GM12878 (cell line): ENCODE results near the gene CHMP1B. TPM values are rescaled to one million over a fixed set of nuclear protein-coding genes. Genes with fewer than 3 reads are reported as not detected.

Experiments used
- BHLHE40 ChIP-seq, 2 experiments: fragments of 450-650 bp in 1 of 2; IDR thresholded peaks; 2 replicates each; pipeline ENCODE4 v1.6.1; 2011 to 2017; ENCODE audit warnings: low read depth in 2 of 2, borderline replicate concordance in 1 of 2, improper control_type of control experiment in 1 of 2, low read length in 1 of 2, mild to moderate bottlenecking in 1 of 2
- CHD1 ChIP-seq: IDR thresholded peaks from 2 replicates; pipeline ENCODE4 v1.6.1; 2012; ENCODE audit warnings: low read depth, low read length, improper control_type of control experiment
- EED ChIP-seq: sonication (generic); IDR thresholded peaks from 2 replicates; pipeline ENCODE4 v1.6.1; 2016; ENCODE audit warnings: antibody characterized with exemption, low read depth
- EZH2 ChIP-seq: IDR thresholded peaks from 2 replicates; pipeline ENCODE4 v1.6.1; 2012; ENCODE audit warnings: low read depth, mild to moderate bottlenecking, control low read depth, inconsistent platforms, low read length, borderline replicate concordance; ENCODE audit not compliant: control insufficient read depth
- HCFC1 ChIP-seq: fragments of 150-350 bp; IDR thresholded peaks from 2 replicates; pipeline ENCODE4 v1.6.1; 2014; ENCODE audit warnings: low read length
- HDAC2 ChIP-seq: fragments of 200-600 bp; sonication (generic); IDR thresholded peaks from 2 replicates; pipeline ENCODE4 v1.6.1; 2017
- MTA2 ChIP-seq: fragments of 450-650 bp; IDR thresholded peaks from 2 replicates; pipeline ENCODE4 v1.6.1; 2016; ENCODE audit warnings: low read depth, mild to moderate bottlenecking, moderate library complexity
- NR2C1 ChIP-seq: fragments of 450-650 bp; IDR thresholded peaks from 2 replicates; pipeline ENCODE4 v1.6.1; 2017; ENCODE audit warnings: antibody characterized with exemption, mild to moderate bottlenecking, moderate library complexity
- RAD51 ChIP-seq: fragments of 450-650 bp; IDR thresholded peaks from 2 replicates; pipeline ENCODE4 v1.6.1; 2016; ENCODE audit warnings: moderate library complexity, mild to moderate bottlenecking, inconsistent platforms
- RCOR1 ChIP-seq: conservative IDR thresholded peaks from 2 replicates; pipeline ENCODE4 v1.6.1; 2012; ENCODE audit warnings: low read depth, low read length, improper control_type of control experiment
- RELA ChIP-seq: fragments of 450-650 bp; IDR thresholded peaks from 2 replicates; pipeline ENCODE4 v1.8.0; 2014; ENCODE audit warnings: borderline replicate concordance; ENCODE audit not compliant: partially characterized antibody
- SUPT20H ChIP-seq: IDR thresholded peaks from 2 replicates; pipeline ENCODE4 v1.6.1; 2011; ENCODE audit warnings: low read depth, mild to moderate bottlenecking, low read length, moderate library complexity, borderline replicate concordance; ENCODE audit not compliant: control insufficient read depth
- TAF1 ChIP-seq: IDR thresholded peaks from 2 replicates; pipeline ENCODE4 v1.6.1; 2011; ENCODE audit warnings: mild to moderate bottlenecking, low read depth, low read length, borderline replicate concordance
- TCF7 ChIP-seq: IDR thresholded peaks from 2 replicates; pipeline ENCODE4 v1.6.1; 2014; ENCODE audit warnings: antibody characterized with exemption, borderline replicate concordance
- polyA plus RNA-seq, 11 experiments: library from polyadenylated mRNA; depleted of rRNA in 4 of 11; unstranded in 6 of 11; stranded (reverse) in 5 of 11; fragments of >200 nt; fragmentation: Nextera tagmentation in 4 of 11; fragmentation: Illumina TruSeq in 1 of 11; extraction: Ambion mirVana in 4 of 11; extraction: Trizol in 1 of 11; gene quantifications; 1 replicate in 1 of 11; 2 replicates in 10 of 11; pipeline versions ENCODE4 v1.2.1 to v1.2.3, GENCODE V29; 2011 to 2016; ENCODE audit warnings: inconsistent platforms in 2 of 11, missing spikeins in 2 of 11, low read depth in 1 of 11
- total RNA-seq, 4 experiments: library from RNA; depleted of rRNA in 3 of 4; stranded (reverse); fragments of >200 nt in 3 of 4; fragmentation: Illumina TruSeq in 1 of 4; extraction: Trizol in 1 of 4; gene quantifications; 2 replicates each; pipeline versions ENCODE4 v1.2.1 to v1.2.3, GENCODE V29; 2013 to 2021
- TF ChIP-seq, protein P1 (sequence below): fragments of 450-650 bp; IDR thresholded peaks from 2 replicates; pipeline ENCODE4 v1.6.1; 2018; ENCODE audit warnings: mild to moderate bottlenecking, low read depth, moderate library complexity; ENCODE audit not compliant: partially characterized antibody
- TF ChIP-seq, protein P2 (sequence below): IDR thresholded peaks from 2 replicates; pipeline ENCODE4 v1.6.1; 2011; ENCODE audit warnings: low read depth, low read length, improper control_type of control experiment, borderline replicate concordance
- TF ChIP-seq, protein P3 (sequence below), 3 experiments: IDR thresholded peaks in 2 of 3; conservative IDR thresholded peaks in 1 of 3; 2 replicates each; pipeline ENCODE4 v1.5.1; 2011; ENCODE audit warnings: low read depth in 3 of 3, low read length in 3 of 3, mild to moderate bottlenecking in 3 of 3, control low read depth in 2 of 3, moderate library complexity in 2 of 3, inconsistent platforms in 1 of 3, mixed read lengths in 1 of 3; ENCODE audit not compliant: control insufficient read depth in 2 of 3, insufficient read depth in 1 of 3; ENCODE audit errors: extremely low read depth in 1 of 3
- TF ChIP-seq, protein P4 (sequence below): fragments of 450-650 bp; formaldehyde crosslinking; IDR thresholded peaks from 2 replicates; pipeline ENCODE4 v1.5.0; 2022; ENCODE audit warnings: mild to moderate bottlenecking, missing genetic modification characterization
- TF ChIP-seq, protein P5 (sequence below): fragments of 450-650 bp; IDR thresholded peaks from 2 replicates; pipeline ENCODE4 v1.6.1; 2017; ENCODE audit warnings: low read depth, mild to moderate bottlenecking, moderate library complexity

CHMP1B gene
- total and polyA plus RNA-seq, 10 of the 15 experiments (the other 5 are each of a cell fraction or from before 2014, with no cell fraction given), result 8.5 to 24.0 (median 18.6) TPM

DNA sequence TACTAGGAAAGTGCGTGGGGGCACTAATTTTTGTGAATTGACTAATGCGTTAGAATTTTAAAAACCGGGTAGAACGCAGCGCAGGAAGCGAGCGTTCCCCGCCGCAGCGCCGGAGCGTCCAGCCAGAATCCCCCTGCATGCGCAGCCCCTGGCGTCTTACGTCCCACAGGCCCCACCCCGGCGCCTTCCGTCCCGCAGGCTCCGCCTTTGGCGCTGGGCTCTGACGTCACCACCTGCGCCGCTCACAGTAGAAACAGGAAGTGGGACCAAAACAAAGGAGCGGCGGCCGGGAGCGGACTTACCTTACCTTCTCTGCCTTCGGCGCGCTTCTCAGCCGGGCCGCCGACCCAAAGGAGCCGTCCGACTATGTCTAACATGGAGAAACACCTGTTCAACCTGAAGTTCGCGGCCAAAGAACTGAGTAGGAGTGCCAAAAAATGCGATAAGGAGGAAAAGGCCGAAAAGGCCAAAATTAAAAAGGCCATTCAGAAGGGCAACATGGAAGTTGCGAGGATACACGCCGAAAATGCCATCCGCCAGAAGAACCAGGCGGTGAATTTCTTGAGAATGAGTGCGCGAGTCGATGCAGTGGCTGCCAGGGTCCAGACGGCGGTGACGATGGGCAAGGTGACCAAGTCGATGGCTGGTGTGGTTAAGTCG, at the start of gene CHMP1B (continued):
- TF ChIP-seq, protein P1, sequence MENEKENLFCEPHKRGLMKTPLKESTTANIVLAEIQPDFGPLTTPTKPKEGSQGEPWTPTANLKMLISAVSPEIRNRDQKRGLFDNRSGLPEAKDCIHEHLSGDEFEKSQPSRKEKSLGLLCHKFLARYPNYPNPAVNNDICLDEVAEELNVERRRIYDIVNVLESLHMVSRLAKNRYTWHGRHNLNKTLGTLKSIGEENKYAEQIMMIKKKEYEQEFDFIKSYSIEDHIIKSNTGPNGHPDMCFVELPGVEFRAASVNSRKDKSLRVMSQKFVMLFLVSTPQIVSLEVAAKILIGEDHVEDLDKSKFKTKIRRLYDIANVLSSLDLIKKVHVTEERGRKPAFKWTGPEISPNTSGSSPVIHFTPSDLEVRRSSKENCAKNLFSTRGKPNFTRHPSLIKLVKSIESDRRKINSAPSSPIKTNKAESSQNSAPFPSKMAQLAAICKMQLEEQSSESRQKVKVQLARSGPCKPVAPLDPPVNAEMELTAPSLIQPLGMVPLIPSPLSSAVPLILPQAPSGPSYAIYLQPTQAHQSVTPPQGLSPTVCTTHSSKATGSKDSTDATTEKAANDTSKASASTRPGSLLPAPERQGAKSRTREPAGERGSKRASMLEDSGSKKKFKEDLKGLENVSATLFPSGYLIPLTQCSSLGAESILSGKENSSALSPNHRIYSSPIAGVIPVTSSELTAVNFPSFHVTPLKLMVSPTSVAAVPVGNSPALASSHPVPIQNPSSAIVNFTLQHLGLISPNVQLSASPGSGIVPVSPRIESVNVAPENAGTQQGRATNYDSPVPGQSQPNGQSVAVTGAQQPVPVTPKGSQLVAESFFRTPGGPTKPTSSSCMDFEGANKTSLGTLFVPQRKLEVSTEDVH, result no peak
- TF ChIP-seq MTA2, result no peak
- TF ChIP-seq RAD51, result no peak
- TF ChIP-seq, protein P2, sequence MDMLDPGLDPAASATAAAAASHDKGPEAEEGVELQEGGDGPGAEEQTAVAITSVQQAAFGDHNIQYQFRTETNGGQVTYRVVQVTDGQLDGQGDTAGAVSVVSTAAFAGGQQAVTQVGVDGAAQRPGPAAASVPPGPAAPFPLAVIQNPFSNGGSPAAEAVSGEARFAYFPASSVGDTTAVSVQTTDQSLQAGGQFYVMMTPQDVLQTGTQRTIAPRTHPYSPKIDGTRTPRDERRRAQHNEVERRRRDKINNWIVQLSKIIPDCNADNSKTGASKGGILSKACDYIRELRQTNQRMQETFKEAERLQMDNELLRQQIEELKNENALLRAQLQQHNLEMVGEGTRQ, result no peak
- TF ChIP-seq, protein P3, sequence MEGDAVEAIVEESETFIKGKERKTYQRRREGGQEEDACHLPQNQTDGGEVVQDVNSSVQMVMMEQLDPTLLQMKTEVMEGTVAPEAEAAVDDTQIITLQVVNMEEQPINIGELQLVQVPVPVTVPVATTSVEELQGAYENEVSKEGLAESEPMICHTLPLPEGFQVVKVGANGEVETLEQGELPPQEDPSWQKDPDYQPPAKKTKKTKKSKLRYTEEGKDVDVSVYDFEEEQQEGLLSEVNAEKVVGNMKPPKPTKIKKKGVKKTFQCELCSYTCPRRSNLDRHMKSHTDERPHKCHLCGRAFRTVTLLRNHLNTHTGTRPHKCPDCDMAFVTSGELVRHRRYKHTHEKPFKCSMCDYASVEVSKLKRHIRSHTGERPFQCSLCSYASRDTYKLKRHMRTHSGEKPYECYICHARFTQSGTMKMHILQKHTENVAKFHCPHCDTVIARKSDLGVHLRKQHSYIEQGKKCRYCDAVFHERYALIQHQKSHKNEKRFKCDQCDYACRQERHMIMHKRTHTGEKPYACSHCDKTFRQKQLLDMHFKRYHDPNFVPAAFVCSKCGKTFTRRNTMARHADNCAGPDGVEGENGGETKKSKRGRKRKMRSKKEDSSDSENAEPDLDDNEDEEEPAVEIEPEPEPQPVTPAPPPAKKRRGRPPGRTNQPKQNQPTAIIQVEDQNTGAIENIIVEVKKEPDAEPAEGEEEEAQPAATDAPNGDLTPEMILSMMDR (IDR thresholded peaks at IDR 0.05 in 2 of 3, conservative IDR thresholded peaks at IDR 0.05 in 1 of 3; ENCODE audit: control insufficient read depth in 2 of 3, extremely low read depth in 1 of 3, insufficient read depth in 1 of 3, low read depth in 3 of 3, low read length in 3 of 3), result no peak
- TF ChIP-seq HCFC1, result peak; percentile 81
- TF ChIP-seq HDAC2, result no peak
- peak; percentile 45 for TF ChIP-seq NR2C1
- no peak for TF ChIP-seq TCF7
- peak; percentile 67 to 68 for TF ChIP-seq BHLHE40 (IDR thresholded peaks at IDR 0.05; ENCODE audit: borderline replicate concordance in 1 of 2, low read depth in 2 of 2, low read length in 1 of 2)
- TF ChIP-seq, protein P4, sequence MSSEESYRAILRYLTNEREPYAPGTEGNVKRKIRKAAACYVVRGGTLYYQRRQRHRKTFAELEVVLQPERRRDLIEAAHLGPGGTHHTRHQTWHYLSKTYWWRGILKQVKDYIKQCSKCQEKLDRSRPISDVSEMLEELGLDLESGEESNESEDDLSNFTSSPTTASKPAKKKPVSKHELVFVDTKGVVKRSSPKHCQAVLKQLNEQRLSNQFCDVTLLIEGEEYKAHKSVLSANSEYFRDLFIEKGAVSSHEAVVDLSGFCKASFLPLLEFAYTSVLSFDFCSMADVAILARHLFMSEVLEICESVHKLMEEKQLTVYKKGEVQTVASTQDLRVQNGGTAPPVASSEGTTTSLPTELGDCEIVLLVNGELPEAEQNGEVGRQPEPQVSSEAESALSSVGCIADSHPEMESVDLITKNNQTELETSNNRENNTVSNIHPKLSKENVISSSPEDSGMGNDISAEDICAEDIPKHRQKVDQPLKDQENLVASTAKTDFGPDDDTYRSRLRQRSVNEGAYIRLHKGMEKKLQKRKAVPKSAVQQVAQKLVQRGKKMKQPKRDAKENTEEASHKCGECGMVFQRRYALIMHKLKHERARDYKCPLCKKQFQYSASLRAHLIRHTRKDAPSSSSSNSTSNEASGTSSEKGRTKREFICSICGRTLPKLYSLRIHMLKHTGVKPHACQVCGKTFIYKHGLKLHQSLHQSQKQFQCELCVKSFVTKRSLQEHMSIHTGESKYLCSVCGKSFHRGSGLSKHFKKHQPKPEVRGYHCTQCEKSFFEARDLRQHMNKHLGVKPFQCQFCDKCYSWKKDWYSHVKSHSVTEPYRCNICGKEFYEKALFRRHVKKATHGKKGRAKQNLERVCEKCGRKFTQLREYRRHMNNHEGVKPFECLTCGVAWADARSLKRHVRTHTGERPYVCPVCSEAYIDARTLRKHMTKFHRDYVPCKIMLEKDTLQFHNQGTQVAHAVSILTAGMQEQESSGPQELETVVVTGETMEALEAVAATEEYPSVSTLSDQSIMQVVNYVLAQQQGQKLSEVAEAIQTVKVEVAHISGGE (CRISPR knock-in tag), result no peak
- 0 out of 2 replicates have a peak, but pooled peaks have one; percentile 24 for TF ChIP-seq CHD1
- TF ChIP-seq, protein P5, sequence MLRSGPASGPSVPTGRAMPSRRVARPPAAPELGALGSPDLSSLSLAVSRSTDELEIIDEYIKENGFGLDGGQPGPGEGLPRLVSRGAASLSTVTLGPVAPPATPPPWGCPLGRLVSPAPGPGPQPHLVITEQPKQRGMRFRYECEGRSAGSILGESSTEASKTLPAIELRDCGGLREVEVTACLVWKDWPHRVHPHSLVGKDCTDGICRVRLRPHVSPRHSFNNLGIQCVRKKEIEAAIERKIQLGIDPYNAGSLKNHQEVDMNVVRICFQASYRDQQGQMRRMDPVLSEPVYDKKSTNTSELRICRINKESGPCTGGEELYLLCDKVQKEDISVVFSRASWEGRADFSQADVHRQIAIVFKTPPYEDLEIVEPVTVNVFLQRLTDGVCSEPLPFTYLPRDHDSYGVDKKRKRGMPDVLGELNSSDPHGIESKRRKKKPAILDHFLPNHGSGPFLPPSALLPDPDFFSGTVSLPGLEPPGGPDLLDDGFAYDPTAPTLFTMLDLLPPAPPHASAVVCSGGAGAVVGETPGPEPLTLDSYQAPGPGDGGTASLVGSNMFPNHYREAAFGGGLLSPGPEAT, result peak; percentile 91
- TF ChIP-seq EZH2, result no peak
- TF ChIP-seq RCOR1, result 0 out of 2 replicates have a peak, but pooled peaks have one; percentile 64
- peak; percentile 93 for TF ChIP-seq TAF1
- TF ChIP-seq SUPT20H, result no peak
- peak; percentile 76 for TF ChIP-seq RELA
- no peak for TF ChIP-seq EED
